ENCODE results near the gene TMEM59L.

Gene TMEM59L

DNA sequence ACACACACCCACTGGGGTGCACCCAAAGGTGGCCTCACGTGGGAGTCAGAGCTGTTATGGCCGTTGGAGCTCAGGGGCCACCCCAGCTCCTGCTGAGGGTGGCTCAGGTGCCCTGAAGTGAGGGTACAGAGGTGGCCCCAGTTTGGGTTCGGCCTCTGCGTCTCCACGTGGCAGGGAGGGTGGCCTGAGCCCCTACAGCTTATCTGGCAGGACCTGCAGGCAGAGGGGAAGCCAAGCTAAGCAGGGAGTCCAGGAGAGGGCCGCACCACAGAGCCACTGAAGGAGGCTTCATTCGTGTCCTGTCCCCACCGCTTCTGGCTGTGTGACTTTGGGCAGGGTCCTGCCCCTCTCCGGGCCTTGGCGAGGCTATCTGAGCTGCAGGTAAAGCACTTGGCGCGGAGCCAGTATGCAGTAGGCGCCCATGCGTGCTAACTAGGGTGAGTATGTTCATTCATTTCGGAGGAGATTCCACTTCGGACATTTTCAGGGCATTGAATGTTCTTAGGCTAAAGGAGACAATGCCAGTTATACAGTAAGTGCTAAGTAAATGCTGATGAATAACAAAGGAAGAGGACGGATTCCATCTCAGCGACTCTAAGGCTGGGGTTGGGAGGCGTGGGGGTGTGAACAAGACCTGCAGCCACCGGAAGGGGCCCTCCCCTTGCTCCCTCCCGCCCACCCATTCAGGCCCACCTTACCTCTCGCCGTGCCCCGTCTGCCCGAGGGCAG is 19.1 kb upstream of the TMEM59L start:
- CTCF ChIA-PET, result interaction anchor here (0.6 to 3.6 kb wide), 28 partner anchors 8 to 284 kb away, joined by 3 to 21 read pairs (median 4); partner anchors contain the start of genes TMEM59L and UBA52
- no peak for DNase-seq (ENCODE audit: extremely low spot score)
- POLR2A ChIA-PET, result interaction anchor here (1.5 kb wide), 1 partner anchor 326 kb away, joined by 6 read pairs; the partner anchor contains the start of genes COPE and DDX49
- TF ChIP-seq CTCF (IDR thresholded peaks at IDR 0.05; ENCODE audit: control extremely low read depth, extremely low read depth, low read depth, missing control alignments), result no peak

GRCh38 chr19:18594096-18594823 is 18.4 kb upstream of the TMEM59L start:
- DNase-seq (ENCODE audit: extremely low spot score), result peak; percentile 92
- peak; percentile 83 for TF ChIP-seq CTCF (IDR thresholded peaks at IDR 0.05; ENCODE audit: control extremely low read depth, extremely low read depth, low read depth, missing control alignments)
- ChIA-PET CTCF (interaction anchor here (0.6 to 3.6 kb wide), 28 partner anchors 9 to 283 kb away, joined by 3 to 21 read pairs (median 4); partner anchors contain the start of genes TMEM59L and UBA52), POLR2A (interaction anchor here (0.7 to 1.5 kb wide), 2 partner anchors 97 to 325 kb away, joined by 3 to 6 read pairs; partner anchors contain the start of genes COPE and DDX49)

DNA sequence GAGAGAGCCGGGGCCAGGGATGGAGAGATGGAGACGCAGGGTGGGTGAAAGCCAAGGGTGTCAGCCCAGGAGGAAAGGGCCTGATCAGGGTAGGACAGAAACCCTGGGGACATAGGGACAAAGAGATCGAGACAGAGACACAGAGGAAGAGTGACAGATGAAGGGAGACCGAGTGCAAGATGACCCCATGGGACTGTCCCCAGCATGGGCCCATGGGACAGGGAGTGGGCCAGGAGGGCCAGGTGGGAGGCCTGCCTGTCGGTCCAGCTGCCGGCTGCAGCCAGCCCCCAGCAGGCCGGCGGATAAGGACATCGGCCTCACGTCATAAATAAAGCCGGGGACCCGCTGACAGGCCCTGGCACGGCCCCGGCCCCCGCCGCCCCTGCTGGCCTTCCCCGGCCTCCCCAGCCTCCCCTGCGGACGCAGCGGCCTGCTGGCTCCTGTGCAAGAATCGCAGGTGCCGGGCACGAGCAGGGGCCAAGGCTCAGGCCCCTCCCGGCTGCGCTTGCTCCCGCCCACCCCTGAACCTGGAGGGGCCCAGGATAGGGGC is 17.8 kb upstream of the TMEM59L start:
- TF ChIP-seq CTCF (IDR thresholded peaks at IDR 0.05; ENCODE audit: control extremely low read depth, extremely low read depth, low read depth, missing control alignments), result no peak
- CTCF ChIA-PET, result interaction anchor here (1.0 to 3.6 kb wide), 12 partner anchors 8 to 256 kb away, joined by 3 to 21 read pairs (median 6); partner anchors contain the start of gene TMEM59L
- POLR2A ChIA-PET, result interaction anchor here (0.7 to 1.5 kb wide), 2 partner anchors 96 to 324 kb away, joined by 3 to 6 read pairs; partner anchors contain the start of genes COPE and DDX49
- no peak for DNase-seq (ENCODE audit: extremely low spot score)

DNA sequence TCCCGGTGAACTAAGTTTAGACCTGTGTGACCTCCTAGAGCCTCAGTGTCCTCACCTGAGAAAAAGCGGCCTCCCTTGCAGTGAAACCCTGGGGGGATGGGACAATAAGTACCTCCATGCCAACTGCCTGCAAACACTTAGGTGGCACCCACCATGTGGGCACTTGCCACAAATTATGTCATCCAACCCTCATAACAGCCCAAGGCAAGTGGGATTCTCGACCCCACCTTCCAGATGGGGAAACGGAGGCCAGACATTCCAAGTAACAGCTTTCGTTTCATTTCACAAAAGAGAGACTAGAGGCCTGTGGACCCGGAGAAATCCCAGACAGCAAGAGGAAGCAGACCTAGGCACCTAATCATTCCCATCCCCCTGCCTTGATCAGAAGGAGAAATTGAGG is 17.2 kb upstream of the TMEM59L start:
- no peak for DNase-seq (ENCODE audit: extremely low spot score)
- ChIA-PET POLR2A (no interaction called here), CTCF (interaction anchor here (1.1 to 3.6 kb wide), 5 partner anchors 21 to 255 kb away, joined by 3 to 21 read pairs (median 3); no protein-coding TSS in a partner anchor)
- TF ChIP-seq CTCF (IDR thresholded peaks at IDR 0.05; ENCODE audit: control extremely low read depth, extremely low read depth, low read depth, missing control alignments), result no peak

- DNase-seq (ENCODE audit: extremely low spot score), result no peak
- CTCF ChIA-PET, result interaction anchor here (1.2 kb wide), 1 partner anchor 20 kb away, joined by 3 read pairs; no protein-coding TSS in a partner anchor
- POLR2A ChIA-PET, result no interaction called here
- no peak for TF ChIP-seq CTCF (IDR thresholded peaks at IDR 0.05; ENCODE audit: control extremely low read depth, extremely low read depth, low read depth, missing control alignments)
Observed at GRCh38 chr19:18596752-18597157, 15.9 kb upstream of the TMEM59L start.
